Thoracic aorta (tissue), 2 donors: ENCODE measurements around the gene POLR3GL. TPM values are rescaled to one million over a fixed set of nuclear protein-coding genes. Genes with fewer than 3 reads are reported as not detected.

ENCODE experiments used
- ATAC-seq: fragments of 150-250 bp; one replicate; pipeline ENCODE4 v1.8.0; 2017; ENCODE audit warnings: low read depth; ENCODE audit not compliant: insufficient number of reproducible peaks, low FRiP score
- DNase-seq: peaks from one replicate; pipeline ENCODE4 v3.0.0-alpha.2; 2020; ENCODE audit warnings: low spot score
- H3K27ac ChIP-seq, 2 donors: fragments of 200-600 bp; sonication (generic); 1 replicate in 1 of 2; 2 replicates in 1 of 2; pipeline ENCODE4 v1.5.1; 2016; ENCODE audit warnings: mild to moderate bottlenecking in 2 of 2, moderate library complexity in 2 of 2
- H3K27me3 ChIP-seq: fragments of 200-600 bp; sonication (generic); replicated peaks from 2 replicates; pipeline ENCODE4 v1.6.0; 2016; ENCODE audit warnings: mild to moderate bottlenecking; ENCODE audit not compliant: insufficient read depth
- H3K36me3 ChIP-seq: fragments of 200-600 bp; sonication (generic); one replicate; pipeline ENCODE4 v1.5.1; 2016
- H3K4me1 ChIP-seq, 2 donors: fragments of 200-600 bp; sonication (generic); 1 replicate in 1 of 2; 2 replicates in 1 of 2; pipeline versions ENCODE4 v1.5.1 to v1.6.0; 2016; ENCODE audit warnings: low read depth in 2 of 2, mild to moderate bottlenecking in 1 of 2; ENCODE audit not compliant: control insufficient read depth in 1 of 2
- H3K4me3 ChIP-seq: fragments of 200-600 bp; sonication (generic); 2 replicates; pipeline ENCODE4 v1.5.1; 2016; ENCODE audit warnings: mild to moderate bottlenecking
- H3K9me3 ChIP-seq: fragments of 200-600 bp; sonication (generic); 2 replicates; pipeline ENCODE4 v1.5.1; 2016
- CTCF ChIP-seq: fragments of 200-600 bp; sonication (generic); IDR thresholded peaks from one replicate; pipeline ENCODE4 v1.5.1; 2019; ENCODE audit warnings: antibody characterized with exemption
- total RNA-seq, 2 donors: library from RNA; depleted of rRNA; stranded (reverse); fragments of >200 nt; gene quantifications; one replicate each; pipeline versions ENCODE4 v1.1.0 to v1.2.3, GENCODE V29; 2016

POLR3GL gene
- total RNA-seq, 2 donors from 2014 or later = 16.9 TPM

- ATAC-seq (no peak), DNase-seq (no peak)
- no peak for TF ChIP-seq CTCF
- Histone ChIP-seq H3K27me3 (no peaks in the 10 kb centered on the region), H3K4me1 (peaks cover 40 to 65% of the 10 kb centered on the region in 2 donors), H3K36me3 (peaks cover 19% of the 10 kb centered on the region), H3K9me3 (no peaks in the 10 kb centered on the region), H3K4me3 (peak overlapping the region; percentile 94), H3K27ac (peak overlapping the region; percentile 84 to 89)
Measured at GRCh38 chr1:145995148-145995881, 30.8 kb downstream of the POLR3GL start.

GRCh38 chr1:145995964-145996432 lies 31.5 kb downstream of the POLR3GL start:
- Histone ChIP-seq H3K27me3 (no peaks in the 10 kb centered on the region), H3K36me3 (peaks cover 19% of the 10 kb centered on the region), H3K27ac (peak overlapping the region; percentile 84 to 89), H3K9me3 (no peaks in the 10 kb centered on the region), H3K4me3 (peak overlapping the region; percentile 94), H3K4me1 (peaks cover 40 to 65% of the 10 kb centered on the region in 2 donors)
- DNase-seq (no peak), ATAC-seq (no peak)
- TF ChIP-seq CTCF = no peak

- H3K4me1 ChIP-seq = peaks cover 40 to 65% of the 10 kb centered on the region in 2 donors
Measured at GRCh38 chr1:145996433-145997015, 32.0 kb downstream of the POLR3GL start, which contains the start of gene TXNIP. TSS of gene TXNIP (minus strand) at chr1:145996579. CDS start at chr1:145996266, 313 bp downstream.

DNA sequence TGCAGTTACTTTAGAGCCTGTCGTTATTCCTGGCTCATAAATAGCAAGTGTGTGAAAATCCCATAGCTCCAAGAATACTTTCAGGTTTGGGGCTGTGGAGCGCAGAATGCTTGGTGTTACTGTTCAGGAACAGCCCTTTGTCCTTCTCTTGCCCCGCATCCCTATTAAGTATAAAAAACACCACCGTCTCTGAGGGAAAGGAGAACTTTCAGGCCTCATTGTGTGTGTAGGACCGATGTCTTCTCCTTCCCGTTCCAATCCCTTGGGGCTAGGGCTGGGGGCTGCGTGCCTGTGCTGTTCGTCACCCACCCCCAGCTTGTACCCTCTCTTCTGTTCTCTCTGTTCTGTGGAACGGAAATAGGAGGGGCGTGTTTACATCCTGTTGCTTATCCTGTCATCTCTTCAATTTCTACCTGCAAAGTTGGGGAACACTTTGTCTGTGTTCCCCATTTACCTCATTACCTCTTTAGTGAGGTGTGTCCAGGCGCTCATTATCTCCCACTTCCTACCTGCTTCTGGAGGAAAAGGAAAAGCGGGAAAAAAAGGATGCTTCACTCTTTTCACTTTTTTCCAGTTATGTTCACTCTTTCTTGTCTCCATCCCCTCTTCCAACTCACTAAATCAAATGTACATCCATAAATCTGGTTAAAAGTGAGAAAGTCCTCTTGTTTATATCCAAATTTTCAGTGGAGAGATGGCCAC lies 32.7 kb downstream of the POLR3GL start:
- DNase-seq = no peak
- TF ChIP-seq CTCF = no peak

More at GRCh38 chr1:145996433-145997015, 32.0 kb downstream of the POLR3GL start, which contains the start of gene TXNIP:
- H3K27me3 ChIP-seq = no peaks in the 10 kb centered on the region
- H3K9me3 ChIP-seq = no peaks in the 10 kb centered on the region
- peaks cover 19% of the 10 kb centered on the region for H3K36me3 ChIP-seq
- peak; percentile 98 for DNase-seq
- TF ChIP-seq CTCF = no peak
- peak within 1 kb of the TSS; percentile 84 to 89 for H3K27ac ChIP-seq
- peak; percentile 81 for ATAC-seq
- H3K4me3 ChIP-seq = peak within 1 kb of the TSS; percentile 94

DNA sequence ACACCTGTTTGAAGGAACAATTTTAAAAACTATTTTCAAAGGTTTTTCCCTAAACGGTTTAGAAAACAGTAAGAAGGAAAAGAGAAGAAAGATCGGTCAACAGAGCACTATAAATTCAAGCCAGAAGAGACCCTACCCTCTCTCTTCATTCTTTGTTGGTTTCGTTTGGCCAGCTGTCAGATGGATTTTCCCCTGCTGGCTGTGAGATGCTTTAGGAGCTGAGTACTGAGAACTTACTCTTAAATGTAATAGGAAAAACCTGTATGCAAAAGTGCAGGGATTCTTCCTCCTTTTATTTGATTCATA lies 33.2 kb downstream of the POLR3GL start:
- peaks cover 39 to 56% of the 10 kb centered on the region in 2 donors for H3K4me1 ChIP-seq
- TF ChIP-seq CTCF = peak; percentile 10
- H3K36me3 ChIP-seq = peaks cover 19% of the 10 kb centered on the region
- peak overlapping the region; percentile 94 for H3K4me3 ChIP-seq
- peak overlapping the region; percentile 84 to 89 for H3K27ac ChIP-seq
- ATAC-seq (no peak), DNase-seq (no peak)
- no peaks in the 10 kb centered on the region for H3K27me3 ChIP-seq
- no peaks in the 10 kb centered on the region for H3K9me3 ChIP-seq

More for the DNA sequence above, 32.7 kb downstream of the POLR3GL start:
- Histone ChIP-seq H3K27me3 (no peaks in the 10 kb centered on the region), H3K36me3 (peaks cover 19% of the 10 kb centered on the region), H3K27ac (peak overlapping the region; percentile 84 to 89), H3K9me3 (no peaks in the 10 kb centered on the region), H3K4me1 (peaks cover 40 to 61% of the 10 kb centered on the region in 2 donors), H3K4me3 (peak overlapping the region; percentile 94)
- ATAC-seq = peak; percentile 40
